Chondrocyte (in vitro differentiated cells): ENCODE measurements around the gene MRPL41. TPM values are rescaled to one million over a fixed set of nuclear protein-coding genes. Genes with fewer than 3 reads are reported as not detected.
"Not testable (repeated sequence)": the region's sequence is repeated elsewhere in the genome, so short reads cannot be mapped to it uniquely, and the experiment has no call there.

Experiments used
- DNase-seq: peaks from one replicate; pipeline ENCODE4 v3.0.0; 2021; ENCODE audit warnings: mixed read lengths, low spot score
- H3K27ac Mint-ChIP-seq: one replicate; pipeline ENCODE4 v1.8.0; 2021; ENCODE audit warnings: mild to moderate bottlenecking, moderate library complexity, mixed read lengths; ENCODE audit not compliant: unreplicated experiment
- H3K27me3 Mint-ChIP-seq: 2 replicates; pipeline ENCODE4 v1.8.0; 2021; ENCODE audit warnings: low read depth, mixed read lengths
- H3K36me3 Mint-ChIP-seq: 2 replicates; pipeline ENCODE4 v1.8.0; 2021; ENCODE audit warnings: low read depth, mixed read lengths
- H3K4me1 Mint-ChIP-seq: 2 replicates; pipeline ENCODE4 v1.8.0; 2021; ENCODE audit warnings: low read depth, mild to moderate bottlenecking, mixed read lengths
- H3K4me3 Mint-ChIP-seq: one replicate; pipeline ENCODE4 v1.8.0; 2021; ENCODE audit warnings: mild to moderate bottlenecking, moderate library complexity, mixed read lengths; ENCODE audit not compliant: unreplicated experiment
- H3K9me3 Mint-ChIP-seq: 2 replicates; pipeline ENCODE4 v1.8.0; 2021; ENCODE audit warnings: low read depth, mixed read lengths
- CTCF ChIP-seq: fragments of 200-600 bp; sonication (generic); IDR thresholded peaks from 2 replicates; pipeline ENCODE4 v1.5.0; 2021; ENCODE audit warnings: antibody characterized with exemption, mild to moderate bottlenecking, moderate library complexity
- total RNA-seq: library from RNA; stranded (reverse); gene quantifications from 3 replicates; pipeline ENCODE4 v1.2.1, GENCODE V29; 2021

The MRPL41 gene
- total RNA-seq, 1 donor from 2014 or later = 55.4 TPM

- H3K4me3 Mint-ChIP-seq = no peak overlapping the region
- H3K27ac Mint-ChIP-seq = no peak overlapping the region
- H3K9me3 Mint-ChIP-seq = no peaks in the 10 kb centered on the region
- DNase-seq = no peak
- no peaks in the 10 kb centered on the region for H3K4me1 Mint-ChIP-seq
- H3K36me3 Mint-ChIP-seq = peaks cover 22% of the 10 kb centered on the region
- TF ChIP-seq CTCF = no peak
- H3K27me3 Mint-ChIP-seq = no peaks in the 10 kb centered on the region
These were observed 13.2 kb downstream of the MRPL41 start for GRCh38 chr9:137564817-137565411.

DNA sequence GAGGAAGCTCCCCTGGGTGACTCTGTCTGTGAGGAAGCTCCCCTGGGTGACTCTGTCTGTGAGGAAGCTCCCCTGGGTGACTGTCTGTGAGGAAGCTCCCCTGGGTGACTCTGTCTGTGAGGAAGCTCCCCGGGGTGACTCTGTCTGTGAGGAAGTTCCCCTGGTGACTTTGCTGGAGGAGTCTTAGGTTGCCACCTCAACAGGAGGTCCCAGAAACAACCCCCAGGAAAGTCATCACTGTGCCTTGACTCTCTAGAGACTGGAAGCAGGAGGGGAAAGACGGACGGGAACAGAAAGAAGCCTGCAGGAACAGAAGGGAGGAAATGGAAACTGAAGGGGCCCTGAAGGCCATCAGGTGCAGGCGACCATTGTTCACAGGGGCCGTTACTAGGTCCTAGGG lies 16.8 kb downstream of the MRPL41 start:
- peaks cover 21% of the 10 kb centered on the region for H3K36me3 Mint-ChIP-seq
- not testable (repeated sequence) for H3K27me3 Mint-ChIP-seq, DNase-seq, H3K4me3 Mint-ChIP-seq, H3K27ac Mint-ChIP-seq, H3K9me3 Mint-ChIP-seq, H3K4me1 Mint-ChIP-seq

DNA sequence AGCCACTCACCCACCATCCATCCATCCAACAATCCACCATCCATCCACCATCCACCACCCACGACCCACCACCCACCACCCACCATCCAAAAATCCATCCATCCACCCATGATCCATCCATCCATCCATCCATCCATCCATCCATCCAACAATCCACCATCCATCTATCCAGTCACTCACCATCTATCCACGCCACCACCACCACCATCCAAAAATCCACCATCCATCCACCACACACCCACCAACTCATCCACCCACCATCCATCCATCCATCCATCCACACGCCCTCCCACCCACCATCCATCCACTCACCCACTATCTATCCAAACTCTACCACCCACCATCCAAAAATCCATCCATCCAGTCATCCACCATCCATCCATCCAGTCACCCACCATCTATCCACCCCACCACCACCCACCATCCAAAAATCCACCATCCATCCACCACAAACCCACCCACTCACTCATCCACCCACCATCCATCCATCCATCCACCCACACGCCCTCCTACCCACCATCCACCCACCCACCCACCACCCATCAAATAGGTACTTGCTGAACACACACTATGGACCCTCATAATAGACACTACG lies 18.0 kb downstream of the MRPL41 start:
- Mint-ChIP-seq H3K9me3 (no peaks in the 10 kb centered on the region), H3K27ac (no peak overlapping the region), H3K27me3 (no peaks in the 10 kb centered on the region)

GRCh38 chr9:137570566-137570965 lies 18.9 kb downstream of the MRPL41 start:
- peaks cover under 1% of the 10 kb centered on the region for H3K4me1 Mint-ChIP-seq
- no peak for DNase-seq
- peaks cover 16% of the 10 kb centered on the region for H3K36me3 Mint-ChIP-seq
- no peaks in the 10 kb centered on the region for H3K9me3 Mint-ChIP-seq
- H3K27ac Mint-ChIP-seq = no peak overlapping the region
- H3K27me3 Mint-ChIP-seq = no peaks in the 10 kb centered on the region
- H3K4me3 Mint-ChIP-seq = no peak overlapping the region
- no peak for TF ChIP-seq CTCF

More for the DNA sequence above, 18.0 kb downstream of the MRPL41 start:
- H3K4me3 Mint-ChIP-seq = no peak overlapping the region
- no peak for DNase-seq
- H3K4me1 Mint-ChIP-seq = no peaks in the 10 kb centered on the region
- H3K36me3 Mint-ChIP-seq = peaks cover 15% of the 10 kb centered on the region
- no peak for TF ChIP-seq CTCF

DNA sequence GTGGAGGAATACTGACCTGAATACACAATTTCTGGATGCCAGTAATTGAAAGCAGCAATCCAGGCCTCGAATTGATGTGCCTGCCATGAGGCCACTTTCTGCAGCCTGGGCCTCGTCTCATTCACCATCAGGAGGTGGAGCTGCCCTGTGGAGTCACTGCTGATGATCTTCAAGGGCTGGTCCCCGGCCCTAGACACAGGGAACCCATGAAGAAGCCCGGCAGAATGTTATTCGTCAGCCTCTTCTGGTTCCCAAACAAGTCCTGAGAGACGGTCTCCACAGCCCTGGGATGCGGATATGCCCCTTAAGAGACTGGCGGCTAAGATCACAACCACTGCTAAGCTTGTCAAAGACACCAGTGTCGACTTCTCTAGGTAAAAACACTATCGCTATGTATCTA lies 22.5 kb downstream of the MRPL41 start:
- Mint-ChIP-seq H3K4me1 (peaks cover 25% of the 10 kb centered on the region), H3K36me3 (peaks cover 18% of the 10 kb centered on the region), H3K9me3 (no peaks in the 10 kb centered on the region), H3K27me3 (no peaks in the 10 kb centered on the region), H3K4me3 (no peak overlapping the region), H3K27ac (peak overlapping the region; percentile 22)
- TF ChIP-seq CTCF = no peak
- no peak for DNase-seq

- Mint-ChIP-seq H3K4me1 (peaks cover 27% of the 10 kb centered on the region), H3K27me3 (no peaks in the 10 kb centered on the region), H3K36me3 (peaks cover 17% of the 10 kb centered on the region), H3K9me3 (no peaks in the 10 kb centered on the region), H3K4me3 (no peak overlapping the region), H3K27ac (no peak overlapping the region)
- no peak for DNase-seq
- no peak for TF ChIP-seq CTCF
These were observed 23.7 kb downstream of the MRPL41 start for GRCh38 chr9:137575364-137575715.
